Fibroblast of villous mesenchyme (primary cell): ENCODE data around the gene COG2. TPM values are rescaled to one million over a fixed set of nuclear protein-coding genes. Genes with fewer than 3 reads are reported as not detected.

Experiments used
- DNase-seq: peaks from one replicate; pipeline ENCODE4 v3.0.0-alpha.2; 2010; ENCODE audit warnings: low read depth
- H3K4me3 ChIP-seq: 2 replicates; pipeline ENCODE4 v1.5.1; 2011; ENCODE audit warnings: low read depth, mild to moderate bottlenecking, low read length
- total RNA-seq: library from RNA; depleted of rRNA; stranded (reverse); fragments of >200 nt; gene quantifications from 2 replicates; pipeline ENCODE4 v1.2.3, GENCODE V29; 2012
- TF ChIP-seq, protein P1 (sequence below): IDR thresholded peaks from 2 replicates; pipeline ENCODE4 v1.5.1; 2012; ENCODE audit warnings: low read depth, mild to moderate bottlenecking, low read length; ENCODE audit not compliant: insufficient read depth

COG2 gene
- total RNA-seq, 1 donor = 21.6 TPM

DNA sequence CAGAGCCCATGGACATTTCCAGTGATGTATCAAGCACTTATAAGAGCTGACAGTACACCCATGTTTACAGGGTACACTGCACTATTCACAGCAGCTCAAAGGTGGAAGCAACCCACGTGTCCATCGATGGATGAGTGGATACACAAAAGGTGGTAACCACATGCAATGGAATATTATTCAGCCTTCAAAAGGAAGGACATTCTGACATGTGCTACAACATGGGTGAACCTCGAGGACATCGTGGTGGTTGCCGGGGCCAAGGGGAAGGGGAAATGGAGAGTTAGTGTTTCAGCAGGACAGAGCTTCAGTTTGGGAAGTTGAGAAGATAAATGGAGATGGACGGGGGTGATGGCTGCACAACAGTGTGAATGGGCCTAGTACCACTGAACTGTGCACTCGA is 62.5 kb downstream of the COG2 start:
- TF ChIP-seq, protein P1, sequence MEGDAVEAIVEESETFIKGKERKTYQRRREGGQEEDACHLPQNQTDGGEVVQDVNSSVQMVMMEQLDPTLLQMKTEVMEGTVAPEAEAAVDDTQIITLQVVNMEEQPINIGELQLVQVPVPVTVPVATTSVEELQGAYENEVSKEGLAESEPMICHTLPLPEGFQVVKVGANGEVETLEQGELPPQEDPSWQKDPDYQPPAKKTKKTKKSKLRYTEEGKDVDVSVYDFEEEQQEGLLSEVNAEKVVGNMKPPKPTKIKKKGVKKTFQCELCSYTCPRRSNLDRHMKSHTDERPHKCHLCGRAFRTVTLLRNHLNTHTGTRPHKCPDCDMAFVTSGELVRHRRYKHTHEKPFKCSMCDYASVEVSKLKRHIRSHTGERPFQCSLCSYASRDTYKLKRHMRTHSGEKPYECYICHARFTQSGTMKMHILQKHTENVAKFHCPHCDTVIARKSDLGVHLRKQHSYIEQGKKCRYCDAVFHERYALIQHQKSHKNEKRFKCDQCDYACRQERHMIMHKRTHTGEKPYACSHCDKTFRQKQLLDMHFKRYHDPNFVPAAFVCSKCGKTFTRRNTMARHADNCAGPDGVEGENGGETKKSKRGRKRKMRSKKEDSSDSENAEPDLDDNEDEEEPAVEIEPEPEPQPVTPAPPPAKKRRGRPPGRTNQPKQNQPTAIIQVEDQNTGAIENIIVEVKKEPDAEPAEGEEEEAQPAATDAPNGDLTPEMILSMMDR = no peak
- DNase-seq = no peak
- no peak overlapping the region for H3K4me3 ChIP-seq

DNA sequence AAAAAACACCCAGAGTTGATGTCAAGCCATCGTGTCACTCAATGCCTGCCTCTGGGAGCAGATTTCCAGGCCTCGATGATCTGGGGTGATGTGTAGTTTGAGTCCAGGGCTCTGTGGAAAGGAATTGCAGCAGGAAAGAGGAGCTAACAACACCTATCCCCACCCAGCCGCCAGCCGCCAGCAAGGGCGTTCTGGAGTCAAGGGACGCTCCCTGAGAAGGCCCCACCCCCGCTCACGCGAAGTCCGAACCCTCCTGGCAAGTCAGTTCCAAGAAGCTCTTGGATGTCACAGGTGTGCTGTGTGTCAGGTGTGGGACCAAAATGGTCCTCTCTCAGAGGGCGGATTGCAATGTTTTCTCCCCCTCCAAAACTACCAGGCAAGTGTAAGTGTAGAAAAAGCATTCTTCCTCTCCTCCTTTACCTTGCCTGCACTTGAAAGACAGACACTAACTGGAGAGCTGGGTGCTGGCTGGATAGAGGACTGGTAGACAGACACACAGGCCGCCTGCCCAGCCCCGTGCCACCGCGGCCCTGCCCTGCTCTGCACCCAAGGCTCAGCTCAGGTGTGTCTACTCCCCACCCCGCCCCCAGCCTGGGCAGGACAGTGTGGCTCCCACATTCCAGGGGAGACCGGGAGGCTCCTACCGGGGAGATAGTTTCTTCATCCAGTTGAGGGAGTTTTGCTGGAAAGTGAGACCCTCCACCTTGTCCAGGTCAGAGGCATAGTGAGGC is 63.2 kb downstream of the COG2 start:
- H3K4me3 ChIP-seq = no peak overlapping the region
- no peak for DNase-seq
- TF ChIP-seq, protein P1 = no peak

DNA sequence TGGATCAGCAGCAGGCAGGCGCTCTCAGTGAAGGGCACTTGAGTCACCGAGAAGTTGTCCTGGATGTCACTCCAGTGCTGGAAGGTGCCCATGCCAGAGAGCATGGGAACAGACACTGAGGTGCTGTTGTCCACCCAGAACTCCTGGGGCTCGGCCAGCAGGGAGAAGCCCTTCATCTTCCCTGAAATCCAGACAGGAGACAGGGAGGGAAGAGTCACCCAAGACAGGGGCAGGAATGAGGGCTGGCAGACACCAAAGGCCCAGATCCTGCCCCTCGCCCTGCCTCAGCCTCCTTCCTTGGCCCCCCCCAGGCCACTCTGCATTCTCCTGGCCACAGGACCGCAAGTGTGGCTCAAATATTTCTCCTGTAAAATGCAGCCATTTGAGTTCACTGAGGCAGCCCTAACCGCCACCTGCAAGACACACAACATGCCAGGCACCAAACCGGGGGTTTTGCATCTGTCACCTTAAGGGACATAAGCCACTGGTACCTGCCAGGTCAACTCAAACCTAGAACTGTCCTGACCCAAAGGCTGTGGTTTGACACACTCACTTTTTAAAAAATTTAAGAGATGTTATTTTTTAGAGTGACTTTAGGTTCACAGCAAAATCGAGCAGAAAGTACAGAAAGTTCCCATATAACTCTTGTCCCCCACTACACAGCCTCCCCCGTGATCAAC is 63.9 kb downstream of the COG2 start:
- TF ChIP-seq, protein P1 = no peak
- DNase-seq = no peak
- no peak overlapping the region for H3K4me3 ChIP-seq

DNA sequence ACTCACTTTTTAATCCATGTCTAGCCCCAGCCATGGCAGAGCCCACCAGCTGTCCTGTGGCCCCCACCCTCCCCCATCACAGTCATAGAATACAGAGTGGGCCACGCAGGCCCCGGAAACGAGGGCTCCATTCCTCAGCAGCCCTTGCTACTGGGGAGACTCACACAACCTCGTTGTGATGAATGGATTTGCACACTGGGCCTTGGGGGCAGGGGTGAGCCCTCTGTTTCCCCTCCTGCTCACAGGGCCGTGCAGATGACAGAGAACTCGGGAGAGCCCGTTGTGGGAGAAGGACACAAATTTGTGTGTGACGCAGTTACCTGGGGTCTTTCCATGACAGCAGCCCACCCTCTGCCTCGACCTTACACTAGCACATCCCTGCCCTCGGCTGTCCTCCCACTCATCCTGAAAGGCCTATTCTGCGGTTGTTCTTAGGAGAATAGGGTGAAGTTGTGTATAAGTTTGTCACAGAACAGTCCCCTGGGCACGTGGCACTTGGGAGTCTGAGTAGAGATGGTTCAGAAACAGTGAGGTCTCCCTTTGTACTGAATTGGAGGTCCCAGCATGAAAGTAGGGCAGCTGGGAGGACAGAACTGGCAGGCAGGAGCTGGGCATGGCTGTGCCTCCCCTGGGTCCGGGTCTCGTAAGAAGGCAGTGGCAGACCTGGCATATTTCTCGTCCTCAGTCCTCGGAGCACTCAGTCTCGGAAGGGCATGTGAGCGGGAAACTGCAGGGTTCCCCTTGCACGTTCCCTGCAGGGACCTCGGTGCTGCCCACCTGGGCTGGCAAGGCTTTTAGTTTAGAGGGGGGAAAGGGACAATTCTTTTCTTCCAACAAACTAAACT is 64.8 kb downstream of the COG2 start:
- TF ChIP-seq, protein P1 = no peak
- no peak overlapping the region for H3K4me3 ChIP-seq
- DNase-seq = no peak

DNA sequence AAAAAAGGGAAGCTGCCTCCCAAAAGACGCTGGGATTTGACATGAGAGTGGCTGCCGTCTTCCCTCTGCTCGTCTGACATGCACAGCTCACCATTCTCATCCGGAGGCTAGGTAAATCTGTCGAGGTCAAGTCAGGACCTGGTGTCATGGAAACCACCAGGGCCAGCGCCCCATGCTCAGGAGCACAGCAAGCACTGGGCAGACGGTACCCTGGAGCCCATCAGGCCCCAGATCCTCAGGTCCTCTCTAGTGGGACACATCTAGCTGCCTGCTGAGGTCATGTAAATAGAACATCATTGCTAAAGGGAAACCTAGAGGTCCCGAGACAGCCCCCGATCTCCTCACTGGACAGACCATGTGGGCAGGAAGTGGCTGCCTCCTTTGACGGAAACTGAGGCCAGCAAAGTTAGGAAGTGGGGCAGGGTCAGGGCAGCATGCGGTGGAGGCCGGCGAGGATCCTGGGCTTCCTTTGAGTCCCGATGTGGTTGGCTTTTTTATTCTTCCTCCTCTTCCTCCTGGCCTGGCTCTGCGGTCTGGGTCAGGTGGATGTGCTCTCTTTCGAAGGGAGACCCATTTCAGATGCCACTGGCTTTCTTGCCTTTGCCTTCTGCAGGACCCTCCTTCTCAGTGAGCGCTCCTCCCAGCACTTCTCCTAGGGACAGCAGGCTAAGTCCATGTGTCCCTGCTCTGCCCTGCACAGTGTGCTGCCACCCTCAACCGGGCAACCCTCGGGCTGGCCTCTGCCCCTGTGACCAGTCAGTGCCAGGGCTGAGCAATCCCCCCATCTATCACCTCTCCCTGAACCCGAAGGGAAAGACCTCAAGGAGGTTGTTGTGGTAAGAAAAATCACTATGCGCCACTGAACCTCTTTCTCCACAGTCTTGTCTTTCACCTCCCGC is 65.7 kb downstream of the COG2 start:
- DNase-seq = no peak
- no peak overlapping the region for H3K4me3 ChIP-seq
- TF ChIP-seq, protein P1 = no peak
